Stimulated activated CD8-positive, alpha-beta memory T cell treated with anti-CD3 and anti-CD28 coated beads, Interleukin-4, amount 100 ng/mL, for 48 hours (primary cell): ENCODE results near the gene NT5DC3.

ENCODE experiments used
- DNase-seq: peaks from one replicate; pipeline ENCODE4 v3.0.0-alpha.2; 2020

Gene NT5DC3

GRCh38 chr12:103743788-103744187, 97.2 kb downstream of the NT5DC3 start:
- no peak for DNase-seq

- no peak for DNase-seq
Observed at GRCh38 chr12:103742349-103742932, 98.6 kb downstream of the NT5DC3 start.

- DNase-seq = no peak
Observed at GRCh38 chr12:103737881-103738280, 103.2 kb downstream of the NT5DC3 start.

- DNase-seq = no peak
Observed at GRCh38 chr12:103736572-103736971, 104.5 kb downstream of the NT5DC3 start.

GRCh38 chr12:103735291-103735690, 105.7 kb downstream of the NT5DC3 start:
- DNase-seq = no peak

GRCh38 chr12:103734863-103735262, 106.2 kb downstream of the NT5DC3 start:
- DNase-seq = no peak

GRCh38 chr12:103731539-103731938, 109.5 kb downstream of the NT5DC3 start:
- no peak for DNase-seq

GRCh38 chr12:103729499-103729898, 111.5 kb downstream of the NT5DC3 start:
- DNase-seq = no peak

- no peak for DNase-seq
Observed at GRCh38 chr12:103728323-103728722, 112.7 kb downstream of the NT5DC3 start.

GRCh38 chr12:103727638-103728037, 113.4 kb downstream of the NT5DC3 start:
- no peak for DNase-seq

GRCh38 chr12:103725398-103725797, 115.6 kb downstream of the NT5DC3 start:
- DNase-seq = no peak
